IPS-15b (cell line): ENCODE measurements around the gene EFNA5.

Experiments
- H3K27me3 ChIP-seq: one replicate; pipeline ENCODE4 v1.6.1; 2013; ENCODE audit warnings: low read length; ENCODE audit not compliant: control insufficient read depth, insufficient read depth
- H3K36me3 ChIP-seq: one replicate; pipeline ENCODE4 v1.6.1; 2013; ENCODE audit warnings: low read length; ENCODE audit not compliant: control insufficient read depth, insufficient read depth
- H3K4me1 ChIP-seq: one replicate; pipeline ENCODE4 v1.6.1; 2013; ENCODE audit warnings: mild to moderate bottlenecking, low read length; ENCODE audit not compliant: control insufficient read depth, insufficient read depth
- H3K4me3 ChIP-seq: one replicate; pipeline ENCODE4 v1.5.1; 2013; ENCODE audit warnings: low read depth, low read length
- H3K9ac ChIP-seq: one replicate; pipeline ENCODE4 v1.6.1; 2013; ENCODE audit warnings: low read depth, mild to moderate bottlenecking, low read length
- H3K9me3 ChIP-seq: one replicate; pipeline ENCODE4 v1.6.1; 2013; ENCODE audit warnings: mild to moderate bottlenecking, low read length; ENCODE audit not compliant: control insufficient read depth, insufficient read depth

EFNA5 gene

DNA sequence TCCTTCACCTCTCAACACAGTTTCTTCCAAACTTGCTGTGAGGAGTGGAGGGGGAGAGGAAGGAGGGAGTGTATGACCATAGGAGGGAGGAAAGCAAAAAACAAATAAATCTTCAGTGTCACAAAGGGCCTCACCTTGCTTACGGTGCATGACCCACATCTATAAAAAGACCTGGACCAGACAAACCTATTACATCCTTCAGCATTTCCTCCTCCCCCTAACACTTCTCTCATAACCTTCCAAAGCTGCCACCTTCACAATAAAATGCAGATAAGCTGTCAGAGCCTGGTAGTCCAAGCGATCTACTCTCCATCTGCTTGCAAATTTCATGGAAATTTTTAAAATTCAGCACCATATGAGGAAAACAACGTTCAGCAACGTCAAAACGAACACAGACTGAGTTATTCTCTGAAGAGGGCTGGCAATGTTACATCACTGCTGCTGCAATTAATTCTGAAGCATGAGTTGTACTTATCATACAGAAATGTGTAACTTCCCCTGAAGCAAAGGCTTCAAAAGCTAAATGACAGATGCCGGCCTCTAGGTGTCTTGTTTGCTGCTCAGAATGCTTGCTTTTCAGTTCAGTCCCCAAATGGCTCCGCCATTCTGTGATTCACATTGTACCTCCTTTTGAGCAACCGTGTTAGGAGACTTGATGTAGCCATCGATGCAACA, 62.9 kb downstream of the EFNA5 start:
- no peak overlapping the region for H3K4me3 ChIP-seq
- H3K9me3 ChIP-seq = no peaks in the 10 kb centered on the region
- H3K9ac ChIP-seq = no peak overlapping the region
- no peaks in the 10 kb centered on the region for H3K27me3 ChIP-seq
- no peaks in the 10 kb centered on the region for H3K36me3 ChIP-seq
- H3K4me1 ChIP-seq = peaks cover 21% of the 10 kb centered on the region

DNA sequence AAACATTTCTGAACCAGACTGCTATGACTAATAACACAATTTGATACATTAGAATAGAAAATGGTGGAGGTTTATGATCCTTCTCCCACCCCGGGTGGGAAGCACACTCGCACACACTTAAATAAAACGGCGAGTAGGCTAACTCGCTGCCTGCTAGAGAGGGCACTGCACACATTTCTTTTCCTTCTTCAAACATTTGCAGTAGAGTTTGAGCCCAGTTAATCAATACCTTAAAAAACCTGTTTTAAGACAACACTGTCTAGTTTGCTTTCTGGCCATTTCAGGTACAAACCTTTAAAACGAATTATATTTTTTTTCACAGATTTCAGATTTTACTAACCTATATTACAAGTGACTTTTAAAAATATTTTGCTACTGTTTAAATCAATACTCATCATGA, 63.5 kb downstream of the EFNA5 start:
- H3K4me1 ChIP-seq = peaks cover 21% of the 10 kb centered on the region
- H3K27me3 ChIP-seq = no peaks in the 10 kb centered on the region
- no peak overlapping the region for H3K4me3 ChIP-seq
- no peak overlapping the region for H3K9ac ChIP-seq
- no peaks in the 10 kb centered on the region for H3K9me3 ChIP-seq
- no peaks in the 10 kb centered on the region for H3K36me3 ChIP-seq

GRCh38 chr5:107605596-107606125, 65.1 kb downstream of the EFNA5 start:
- Histone ChIP-seq H3K4me1 (peaks cover 18% of the 10 kb centered on the region), H3K9me3 (no peaks in the 10 kb centered on the region), H3K4me3 (no peak overlapping the region), H3K36me3 (no peaks in the 10 kb centered on the region), H3K9ac (no peak overlapping the region), H3K27me3 (no peaks in the 10 kb centered on the region)

DNA sequence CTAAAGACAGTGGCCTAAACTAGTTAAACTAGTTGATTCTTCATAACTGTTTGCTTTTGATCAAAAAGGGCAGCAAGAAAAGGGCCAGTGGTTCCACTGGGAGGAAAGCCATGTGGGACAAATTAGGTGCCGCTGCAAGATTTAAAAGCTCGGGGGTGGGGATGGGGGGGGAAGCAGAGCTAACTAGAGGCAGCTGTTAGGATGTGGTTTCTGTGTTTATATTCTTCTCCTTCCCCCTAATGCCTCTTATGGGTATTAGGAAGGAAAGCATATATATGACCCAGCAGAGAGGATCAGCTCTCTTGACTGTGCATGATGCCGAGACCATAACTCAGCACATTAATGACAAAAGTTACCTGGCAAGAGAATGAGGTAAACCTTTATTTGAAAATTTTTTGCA, 65.7 kb downstream of the EFNA5 start:
- H3K27me3 ChIP-seq = no peaks in the 10 kb centered on the region
- no peak overlapping the region for H3K4me3 ChIP-seq
- peaks cover 17% of the 10 kb centered on the region for H3K4me1 ChIP-seq
- H3K9ac ChIP-seq = no peak overlapping the region
- no peaks in the 10 kb centered on the region for H3K36me3 ChIP-seq
- H3K9me3 ChIP-seq = no peaks in the 10 kb centered on the region

DNA sequence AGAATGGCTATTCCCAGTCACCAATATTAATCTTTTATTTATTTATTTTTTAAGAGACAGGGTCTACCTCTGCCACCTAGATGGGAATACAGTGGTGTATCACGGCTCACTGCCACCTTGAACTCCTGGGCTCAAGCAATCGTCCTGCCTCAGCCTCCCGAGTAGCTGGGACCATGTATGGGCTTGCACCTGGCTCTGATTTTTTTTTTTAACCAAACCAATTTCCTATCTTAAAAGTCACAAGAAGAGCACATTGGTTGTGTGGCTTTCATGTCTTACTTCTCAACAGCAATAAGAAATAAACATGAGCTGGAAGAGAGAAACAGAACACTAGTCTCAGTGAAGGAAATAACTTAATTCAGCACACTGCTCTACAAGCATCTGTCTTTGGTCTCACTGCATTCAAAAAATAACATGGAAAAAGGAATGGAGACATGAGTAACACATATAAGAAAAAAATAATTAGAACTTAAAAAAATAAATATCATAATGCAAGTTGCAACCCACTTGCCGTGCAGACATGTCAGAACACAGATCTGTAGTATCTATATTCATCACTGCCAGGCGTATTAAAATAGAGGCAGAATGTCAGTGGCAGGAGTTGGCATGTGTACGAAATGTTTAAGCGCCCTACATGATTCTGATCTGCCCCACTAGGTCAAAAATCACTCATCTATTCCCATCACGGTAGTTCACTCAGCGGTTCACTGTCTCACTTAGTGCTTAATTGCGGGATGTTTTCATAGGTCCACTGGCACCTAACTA, 66.4 kb downstream of the EFNA5 start:
- peaks cover 17% of the 10 kb centered on the region for H3K4me1 ChIP-seq
- no peaks in the 10 kb centered on the region for H3K27me3 ChIP-seq
- H3K9ac ChIP-seq = no peak overlapping the region
- H3K36me3 ChIP-seq = no peaks in the 10 kb centered on the region
- no peaks in the 10 kb centered on the region for H3K9me3 ChIP-seq
- H3K4me3 ChIP-seq = no peak overlapping the region

DNA sequence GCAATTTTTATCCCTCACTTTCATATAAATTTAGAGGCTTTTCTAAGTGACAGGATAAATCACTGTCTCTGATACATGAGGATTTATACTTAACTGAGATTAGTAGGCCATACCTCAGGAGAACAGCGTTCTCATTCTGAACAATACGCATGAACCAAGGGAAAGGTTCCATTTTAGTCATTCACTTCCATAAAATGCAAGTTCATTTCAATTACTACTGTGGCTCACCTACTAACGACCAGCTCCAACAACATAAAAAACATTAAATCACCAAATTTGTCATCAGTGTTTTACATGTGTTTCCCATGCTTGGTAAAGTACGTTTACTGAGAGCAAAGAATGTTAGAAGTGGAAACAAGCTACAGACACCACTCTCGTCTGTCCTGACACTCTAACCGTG, 67.4 kb downstream of the EFNA5 start:
- no peaks in the 10 kb centered on the region for H3K27me3 ChIP-seq
- H3K9me3 ChIP-seq = no peaks in the 10 kb centered on the region
- no peaks in the 10 kb centered on the region for H3K36me3 ChIP-seq
- H3K9ac ChIP-seq = no peak overlapping the region
- no peak overlapping the region for H3K4me3 ChIP-seq
- H3K4me1 ChIP-seq = peaks cover 15% of the 10 kb centered on the region

GRCh38 chr5:107602896-107603295, 67.8 kb downstream of the EFNA5 start:
- Histone ChIP-seq H3K9ac (no peak overlapping the region), H3K4me1 (peaks cover 13% of the 10 kb centered on the region), H3K27me3 (no peaks in the 10 kb centered on the region), H3K36me3 (no peaks in the 10 kb centered on the region), H3K9me3 (no peaks in the 10 kb centered on the region), H3K4me3 (no peak overlapping the region)

- Histone ChIP-seq H3K27me3 (no peaks in the 10 kb centered on the region), H3K9me3 (no peaks in the 10 kb centered on the region), H3K4me1 (peaks cover 13% of the 10 kb centered on the region), H3K36me3 (no peaks in the 10 kb centered on the region), H3K4me3 (no peak overlapping the region), H3K9ac (no peak overlapping the region)
Observed at GRCh38 chr5:107601076-107601475, 69.7 kb downstream of the EFNA5 start.

GRCh38 chr5:107598958-107599357, 71.8 kb downstream of the EFNA5 start:
- no peaks in the 10 kb centered on the region for H3K36me3 ChIP-seq
- H3K27me3 ChIP-seq = no peaks in the 10 kb centered on the region
- no peak overlapping the region for H3K9ac ChIP-seq
- no peak overlapping the region for H3K4me3 ChIP-seq
- H3K9me3 ChIP-seq = no peaks in the 10 kb centered on the region
- no peaks in the 10 kb centered on the region for H3K4me1 ChIP-seq

DNA sequence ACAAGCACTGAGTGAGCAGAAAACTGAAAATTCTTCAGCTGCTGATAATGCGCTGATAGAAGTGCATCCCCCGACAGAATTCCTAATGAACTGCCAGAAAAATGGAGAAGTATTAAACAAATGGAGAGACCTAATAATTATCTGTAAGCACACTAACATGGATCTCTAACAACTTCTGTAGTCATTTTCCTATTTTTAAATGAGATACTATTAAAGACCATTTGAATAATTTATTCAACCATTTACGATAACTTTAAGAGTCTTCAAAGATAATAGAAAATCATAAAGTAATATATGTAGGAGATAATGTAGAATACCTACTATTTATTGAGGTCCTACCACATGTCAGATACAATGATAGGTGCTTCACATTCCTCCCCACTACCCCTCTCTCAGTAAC, 72.9 kb downstream of the EFNA5 start:
- Histone ChIP-seq H3K4me3 (no peak overlapping the region), H3K9me3 (no peaks in the 10 kb centered on the region), H3K27me3 (no peaks in the 10 kb centered on the region), H3K4me1 (no peaks in the 10 kb centered on the region), H3K36me3 (no peaks in the 10 kb centered on the region), H3K9ac (no peak overlapping the region)

GRCh38 chr5:107597247-107597646, 73.5 kb downstream of the EFNA5 start:
- H3K4me3 ChIP-seq = no peak overlapping the region
- no peak overlapping the region for H3K9ac ChIP-seq
- H3K36me3 ChIP-seq = no peaks in the 10 kb centered on the region
- H3K4me1 ChIP-seq = no peaks in the 10 kb centered on the region
- H3K27me3 ChIP-seq = no peaks in the 10 kb centered on the region
- H3K9me3 ChIP-seq = no peaks in the 10 kb centered on the region
